ENCODE measurements around the gene PAGR1.
A peak's percentile ranks its signal among the peaks of the same experiment; 100 is the strongest.

Gene PAGR1

GRCh38 chr16:29821643-29822115 lies 5.7 kb downstream of the PAGR1 start:
- Histone ChIP-seq H2BK12ac (ENCODE audit: low read length) (no peak overlapping the region), H3K4me3 (ENCODE audit: low read depth, low read length) (no peak overlapping the region), H4K91ac (ENCODE audit: low read depth, low read length) (peak overlapping the region; percentile 37), H4K12ac (ENCODE audit: low read depth, low read length) (no peak overlapping the region), H3K23ac (ENCODE audit: low read length) (no peak overlapping the region), H3K9ac (ENCODE audit: low read length) (no peak overlapping the region), H3K79me2 (ENCODE audit: control insufficient read depth, insufficient read depth, low read length, poor library complexity) (peaks cover 5% of the 10 kb centered on the region), H4K8ac (ENCODE audit: low read depth, low read length) (no peak overlapping the region), H3K4me1 (ENCODE audit: control insufficient read depth in 1 of 2, insufficient read depth in 2 of 2, low read length in 2 of 2) (peaks cover 7 to 11% of the 10 kb centered on the region in 2 experiments), H2BK120ac (ENCODE audit: insufficient read depth, low read length, poor library complexity) (no peak overlapping the region), H2AK5ac (ENCODE audit: low read length) (no peak overlapping the region), H2AFZ (ENCODE audit: insufficient read depth, low read length, poor library complexity) (no peak overlapping the region), H3K4ac (ENCODE audit: low read depth, low read length) (no peak overlapping the region), H2BK5ac (ENCODE audit: low read depth, low read length, poor library complexity) (no peak overlapping the region), H3K79me1 (ENCODE audit: low read length) (peaks cover 10% of the 10 kb centered on the region), H3K27ac (ENCODE audit: low read depth, low read length) (peak overlapping the region; percentile 52), H3K4me2 (ENCODE audit: low read length) (no peak overlapping the region), H3K9me3 (ENCODE audit: insufficient read depth, low read depth, low read length) (no peaks in the 10 kb centered on the region), H3K18ac (ENCODE audit: low read length) (no peak overlapping the region), H3K36me3 (ENCODE audit: control insufficient read depth in 1 of 2, insufficient read depth in 2 of 2, low read length in 2 of 2) (peaks cover 11 to 13% of the 10 kb centered on the region in 2 experiments), H3K14ac (ENCODE audit: low read length) (no peak overlapping the region), H3K27me3 (ENCODE audit: insufficient read depth, low read length) (no peaks in the 10 kb centered on the region)
- WGBS (ENCODE audit: extremely low coverage, insufficient coverage, insufficient read length), result no CpG with 5 or more reads among the region's 7 CpGs
- DNase-seq, result peak; percentile 76 to 78

- H2AK5ac ChIP-seq (ENCODE audit: low read length), result no peak overlapping the region
- no peak overlapping the region for H2BK5ac ChIP-seq (ENCODE audit: low read depth, low read length, poor library complexity)
- H3K36me3 ChIP-seq (ENCODE audit: control insufficient read depth in 1 of 2, insufficient read depth in 2 of 2, low read length in 2 of 2), result peaks cover under 1% of the 10 kb centered on the region in 2 experiments
- no peak overlapping the region for H4K91ac ChIP-seq (ENCODE audit: low read depth, low read length)
- H3K27ac ChIP-seq (ENCODE audit: low read depth, low read length), result no peak overlapping the region
- H3K9ac ChIP-seq (ENCODE audit: low read length), result no peak overlapping the region
- no peak overlapping the region for H3K18ac ChIP-seq (ENCODE audit: low read length)
- no peak overlapping the region for H3K4ac ChIP-seq (ENCODE audit: low read depth, low read length)
- no CpG with 5 or more reads among the region's 7 CpGs for WGBS (ENCODE audit: extremely low coverage, insufficient coverage, insufficient read length)
- H2AFZ ChIP-seq (ENCODE audit: insufficient read depth, low read length, poor library complexity), result no peak overlapping the region
- no peak overlapping the region for H3K23ac ChIP-seq (ENCODE audit: low read length)
- no peak for DNase-seq
- H3K79me2 ChIP-seq (ENCODE audit: control insufficient read depth, insufficient read depth, low read length, poor library complexity), result peaks cover 2% of the 10 kb centered on the region
- H3K4me2 ChIP-seq (ENCODE audit: low read length), result no peak overlapping the region
- H4K12ac ChIP-seq (ENCODE audit: low read depth, low read length), result no peak overlapping the region
- H2BK12ac ChIP-seq (ENCODE audit: low read length), result no peak overlapping the region
- no peak overlapping the region for H3K14ac ChIP-seq (ENCODE audit: low read length)
- peaks cover 7% of the 10 kb centered on the region for H3K79me1 ChIP-seq (ENCODE audit: low read length)
- H2BK120ac ChIP-seq (ENCODE audit: insufficient read depth, low read length, poor library complexity), result no peak overlapping the region
- peaks cover 7% of the 10 kb centered on the region in 2 experiments for H3K4me1 ChIP-seq (ENCODE audit: control insufficient read depth in 1 of 2, insufficient read depth in 2 of 2, low read length in 2 of 2)
- no peak overlapping the region for H3K4me3 ChIP-seq (ENCODE audit: low read depth, low read length)
- H3K9me3 ChIP-seq (ENCODE audit: insufficient read depth, low read depth, low read length), result no peaks in the 10 kb centered on the region
- H4K8ac ChIP-seq (ENCODE audit: low read depth, low read length), result no peak overlapping the region
- H3K27me3 ChIP-seq (ENCODE audit: insufficient read depth, low read length), result no peaks in the 10 kb centered on the region
Measured at GRCh38 chr16:29824589-29825144, 8.7 kb downstream of the PAGR1 start.

- Histone ChIP-seq H3K27me3 (ENCODE audit: insufficient read depth, low read length) (no peaks in the 10 kb centered on the region), H3K79me1 (ENCODE audit: low read length) (peaks cover 7% of the 10 kb centered on the region), H2BK120ac (ENCODE audit: insufficient read depth, low read length, poor library complexity) (no peak overlapping the region), H3K4me2 (ENCODE audit: low read length) (no peak overlapping the region), H4K8ac (ENCODE audit: low read depth, low read length) (peak overlapping the region; percentile 18), H3K79me2 (ENCODE audit: control insufficient read depth, insufficient read depth, low read length, poor library complexity) (peaks cover 2% of the 10 kb centered on the region), H2BK5ac (ENCODE audit: low read depth, low read length, poor library complexity) (no peak overlapping the region), H3K36me3 (ENCODE audit: control insufficient read depth in 1 of 2, insufficient read depth in 2 of 2, low read length in 2 of 2) (no peaks in the 10 kb centered on the region), H3K4me1 (ENCODE audit: control insufficient read depth in 1 of 2, insufficient read depth in 2 of 2, low read length in 2 of 2) (peaks cover 7% of the 10 kb centered on the region in 2 experiments), H3K9me3 (ENCODE audit: insufficient read depth, low read depth, low read length) (no peaks in the 10 kb centered on the region), H2AFZ (ENCODE audit: insufficient read depth, low read length, poor library complexity) (peak overlapping the region; percentile 55), H4K91ac (ENCODE audit: low read depth, low read length) (peak overlapping the region; percentile 39), H2AK5ac (ENCODE audit: low read length) (no peak overlapping the region), H3K27ac (ENCODE audit: low read depth, low read length) (no peak overlapping the region), H3K14ac (ENCODE audit: low read length) (peak overlapping the region; percentile 62), H3K4me3 (ENCODE audit: low read depth, low read length) (no peak overlapping the region), H4K12ac (ENCODE audit: low read depth, low read length) (no peak overlapping the region), H2BK12ac (ENCODE audit: low read length) (peak overlapping the region; percentile 70), H3K23ac (ENCODE audit: low read length) (no peak overlapping the region), H3K9ac (ENCODE audit: low read length) (no peak overlapping the region), H3K18ac (ENCODE audit: low read length) (peak overlapping the region; percentile 46), H3K4ac (ENCODE audit: low read depth, low read length) (no peak overlapping the region)
- DNase-seq, result no peak
- WGBS (ENCODE audit: extremely low coverage, insufficient coverage, insufficient read length), result no CpG with 5 or more reads among the region's 10 CpGs
Measured at GRCh38 chr16:29825145-29826044, 9.4 kb downstream of the PAGR1 start.

- H3K27me3 ChIP-seq (ENCODE audit: insufficient read depth, low read length), result no peaks in the 10 kb centered on the region
- H3K4me1 ChIP-seq (ENCODE audit: control insufficient read depth in 1 of 2, insufficient read depth in 2 of 2, low read length in 2 of 2), result peaks cover 7% of the 10 kb centered on the region in 2 experiments
- H3K79me2 ChIP-seq (ENCODE audit: control insufficient read depth, insufficient read depth, low read length, poor library complexity), result peaks cover 2% of the 10 kb centered on the region
- no peaks in the 10 kb centered on the region for H3K36me3 ChIP-seq (ENCODE audit: control insufficient read depth in 1 of 2, insufficient read depth in 2 of 2, low read length in 2 of 2)
- no peak overlapping the region for H3K27ac ChIP-seq (ENCODE audit: low read depth, low read length)
- H3K18ac ChIP-seq (ENCODE audit: low read length), result no peak overlapping the region
- H2BK5ac ChIP-seq (ENCODE audit: low read depth, low read length, poor library complexity), result no peak overlapping the region
- H4K8ac ChIP-seq (ENCODE audit: low read depth, low read length), result no peak overlapping the region
- H3K14ac ChIP-seq (ENCODE audit: low read length), result no peak overlapping the region
- H3K9ac ChIP-seq (ENCODE audit: low read length), result no peak overlapping the region
- H4K91ac ChIP-seq (ENCODE audit: low read depth, low read length), result no peak overlapping the region
- peaks cover 7% of the 10 kb centered on the region for H3K79me1 ChIP-seq (ENCODE audit: low read length)
- no peak overlapping the region for H2AK5ac ChIP-seq (ENCODE audit: low read length)
- no peak for DNase-seq
- no peak overlapping the region for H2BK120ac ChIP-seq (ENCODE audit: insufficient read depth, low read length, poor library complexity)
- H3K9me3 ChIP-seq (ENCODE audit: insufficient read depth, low read depth, low read length), result no peaks in the 10 kb centered on the region
- no peak overlapping the region for H2AFZ ChIP-seq (ENCODE audit: insufficient read depth, low read length, poor library complexity)
- H3K4ac ChIP-seq (ENCODE audit: low read depth, low read length), result no peak overlapping the region
- H4K12ac ChIP-seq (ENCODE audit: low read depth, low read length), result no peak overlapping the region
- H3K23ac ChIP-seq (ENCODE audit: low read length), result no peak overlapping the region
- no peak overlapping the region for H3K4me3 ChIP-seq (ENCODE audit: low read depth, low read length)
- H3K4me2 ChIP-seq (ENCODE audit: low read length), result no peak overlapping the region
- no CpG with 5 or more reads among the region's 8 CpGs for WGBS (ENCODE audit: extremely low coverage, insufficient coverage, insufficient read length)
- no peak overlapping the region for H2BK12ac ChIP-seq (ENCODE audit: low read length)
Measured at GRCh38 chr16:29826342-29826695, 10.4 kb downstream of the PAGR1 start.

Data from trophoblast cell (in vitro differentiated cells and primary cell).